HCT116 (cell line): ENCODE measurements around the gene ZAP70. TPM values are rescaled to one million over a fixed set of nuclear protein-coding genes. Genes with fewer than 3 reads are reported as not detected.

Experiments used
- ATAC-seq: fragments of 200-7000 bp; cut with Tn5 transposase; 2 replicates; pipeline ENCODE4 v1.9.1; 2020; ENCODE audit warnings: mild to moderate bottlenecking, moderate library complexity
- BruUV-seq: library from RNA; stranded (reverse); fragments of 400-500 nt; replicated peaks from 2 replicates; lab custom pipeline; 2021; lab: Mats Ljungman, UMichigan
- CTCF ChIA-PET: fragments of 300-600 bp; sonication (Branson Sonifier 250); formaldehyde crosslinking; loops from one replicate; lab custom pipeline; 2021; ENCODE audit warnings: antibody characterized with exemption; lab: Charles Lee
- POLR2A ChIA-PET: fragments of 300-600, 350-600 bp; sonication (Branson Sonifier 250); formaldehyde crosslinking; loops from one replicate; lab custom pipeline; 2021; ENCODE audit warnings: antibody characterized with exemption; lab: Charles Lee
- RAD21 ChIA-PET, 2 experiments: fragments of 300-600 bp; sonication (Branson Sonifier 250); formaldehyde crosslinking; loops; one replicate each; lab custom pipeline; 2023; ENCODE audit warnings: low total read pairs in 2 of 2; ENCODE audit not compliant: uncharacterized antibody in 2 of 2, unreplicated experiment in 2 of 2, low non-redundant PET in 1 of 2; lab: Charles Lee
- DNase-seq: peaks from one replicate; pipeline ENCODE4 v3.0.0-alpha.2; 2010; ENCODE audit warnings: low read depth, low spot score
- H2AFZ ChIP-seq: fragments of 200-600 bp; shearing (Covaris generic), sonication (generic); 2 replicates; pipeline ENCODE4 v1.6.1; 2017; ENCODE audit warnings: low read depth, mixed run types, mixed read lengths, antibody characterized with exemption, low read length; ENCODE audit not compliant: poor library complexity, severe bottlenecking
- H3K27ac ChIP-seq: 2 replicates; pipeline ENCODE4 v1.5.1; 2012; ENCODE audit warnings: low read depth, low read length
- H3K27me3 ChIP-seq: fragments of 200-600 bp; sonication (generic); 2 replicates; pipeline ENCODE4 v1.6.1; 2016; ENCODE audit warnings: mixed run types, low read length, mixed read lengths; ENCODE audit not compliant: insufficient read depth
- H3K36me3 ChIP-seq, 2 experiments: fragments of 200-500 bp in 1 of 2; fragments of 200-600 bp in 1 of 2; sonication (Bioruptor generic) in 1 of 2; sonication (generic) in 1 of 2; 2 replicates each; pipeline versions ENCODE4 v1.5.1 to v1.6.1; 2014 to 2016; ENCODE audit warnings: low read length in 2 of 2, inconsistent platforms in 1 of 2, mixed read lengths in 1 of 2, mixed run types in 1 of 2; ENCODE audit not compliant: insufficient read depth in 2 of 2, control insufficient read depth in 1 of 2
- H3K4me1 ChIP-seq, 2 experiments: fragments of 200-600 bp in 1 of 2; sonication (generic) in 1 of 2; 2 replicates each; pipeline versions ENCODE4 v1.5.1 to v1.6.1; 2012 to 2017; ENCODE audit warnings: low read length in 2 of 2, inconsistent platforms in 1 of 2, mild to moderate bottlenecking in 1 of 2, mixed read lengths in 1 of 2, mixed run types in 1 of 2, moderate library complexity in 1 of 2; ENCODE audit not compliant: insufficient read depth in 2 of 2, control insufficient read depth in 1 of 2
- H3K4me2 ChIP-seq: fragments of 200-600 bp; sonication (generic); 2 replicates; pipeline ENCODE4 v1.6.1; 2017; ENCODE audit warnings: mixed run types, low read length, mixed read lengths
- H3K4me3 ChIP-seq, 2 experiments: fragments of 200-600 bp in 1 of 2; sonication (generic) in 1 of 2; replicated peaks in 1 of 2; 2 replicates each; pipeline ENCODE4 v1.5.1; 2011 to 2016; ENCODE audit warnings: low read length in 2 of 2, control low read depth in 1 of 2, low read depth in 1 of 2, mild to moderate bottlenecking in 1 of 2, mixed read lengths in 1 of 2, mixed run types in 1 of 2
- H3K79me2 ChIP-seq: fragments of 200-600 bp; sonication (generic); 2 replicates; pipeline ENCODE4 v1.6.1; 2017; ENCODE audit warnings: mild to moderate bottlenecking, mixed run types, low read length, moderate library complexity, mixed read lengths; ENCODE audit not compliant: insufficient read depth
- H3K9ac ChIP-seq: fragments of 200-600 bp; sonication (generic); 2 replicates; pipeline ENCODE4 v1.6.1; 2016; ENCODE audit warnings: low read length, mixed read lengths
- H3K9me2 ChIP-seq: fragments of 200-600 bp; sonication (generic), shearing (Covaris generic); 2 replicates; pipeline ENCODE4 v1.6.1; 2017; ENCODE audit warnings: mixed run types, mild to moderate bottlenecking, moderate library complexity; ENCODE audit not compliant: insufficient read depth
- H3K9me3 ChIP-seq, 2 experiments: fragments of 200-500 bp in 1 of 2; fragments of 200-600 bp in 1 of 2; sonication (Bioruptor generic) in 1 of 2; sonication (generic) in 1 of 2; 2 replicates each; pipeline ENCODE4 v1.6.1; 2014 to 2017; ENCODE audit warnings: low read length in 2 of 2, mixed read lengths in 2 of 2, inconsistent platforms in 1 of 2, low read depth in 1 of 2, mild to moderate bottlenecking in 1 of 2, mixed run types in 1 of 2, moderate library complexity in 1 of 2; ENCODE audit not compliant: control insufficient read depth in 1 of 2, insufficient read depth in 1 of 2
- H4K20me1 ChIP-seq: fragments of 200-600 bp; sonication (generic), shearing (Covaris generic); 2 replicates; pipeline ENCODE4 v1.6.1; 2017; ENCODE audit warnings: mixed run types, mild to moderate bottlenecking, moderate library complexity; ENCODE audit not compliant: insufficient read depth
- CBX3 ChIP-seq: IDR thresholded peaks from 2 replicates; pipeline ENCODE4 v1.6.1; 2012; ENCODE audit warnings: low read depth
- CEBPB ChIP-seq: IDR thresholded peaks from 2 replicates; pipeline ENCODE4 v1.6.1; 2012; ENCODE audit warnings: low read depth
- CTCF ChIP-seq, 3 experiments: fragments of 200-600 bp in 1 of 3; sonication (generic) in 1 of 3; IDR thresholded peaks in 2 of 3; conservative IDR thresholded peaks in 1 of 3; 2 replicates each; pipeline ENCODE4 v1.5.1; 2012 to 2017; ENCODE audit warnings: low read depth in 2 of 3, low read length in 2 of 3, antibody characterized with exemption in 1 of 3, borderline replicate concordance in 1 of 3, control low read depth in 1 of 3, mild to moderate bottlenecking in 1 of 3, mixed read lengths in 1 of 3, mixed run types in 1 of 3, moderate library complexity in 1 of 3; ENCODE audit not compliant: insufficient read depth in 1 of 3
- EGR1 ChIP-seq: IDR thresholded peaks from 2 replicates; pipeline ENCODE4 v1.6.1; 2012; ENCODE audit warnings: low read depth
- ELF1 ChIP-seq: IDR thresholded peaks from 2 replicates; pipeline ENCODE4 v1.6.1; 2012; ENCODE audit warnings: low read depth, borderline replicate concordance
- EZH2 ChIP-seq: fragments of 200-600 bp; sonication (generic); IDR thresholded peaks from 2 replicates; pipeline ENCODE4 v1.6.1; 2017; ENCODE audit warnings: antibody characterized with exemption, mixed run types
- FOSL1 ChIP-seq: IDR thresholded peaks from 2 replicates; pipeline ENCODE4 v1.6.1; 2012; ENCODE audit warnings: low read depth
- JUND ChIP-seq: IDR thresholded peaks from 2 replicates; pipeline ENCODE4 v1.6.1; 2012
- MAX ChIP-seq: IDR thresholded peaks from 2 replicates; pipeline ENCODE4 v1.6.1; 2012
- POLR2A ChIP-seq: IDR thresholded peaks from 2 replicates; pipeline ENCODE4 v1.7.0; 2011; ENCODE audit warnings: borderline replicate concordance; ENCODE audit not compliant: insufficient read depth, insufficient read length; ENCODE audit errors: extremely low read depth
- POLR2AphosphoS5 ChIP-seq: IDR thresholded peaks from 2 replicates; pipeline ENCODE4 v1.6.1; 2011; ENCODE audit warnings: mild to moderate bottlenecking, low read depth, low read length, moderate library complexity
- REST ChIP-seq: IDR thresholded peaks from 2 replicates; pipeline ENCODE4 v1.6.1; 2012; ENCODE audit warnings: low read depth
- SIN3A ChIP-seq: IDR thresholded peaks from 2 replicates; pipeline ENCODE4 v1.6.1; 2012; ENCODE audit warnings: low read depth
- SP1 ChIP-seq: IDR thresholded peaks from 2 replicates; pipeline ENCODE4 v1.6.1; 2012; ENCODE audit warnings: low read depth
- SRF ChIP-seq: IDR thresholded peaks from 2 replicates; pipeline ENCODE4 v1.6.1; 2012; ENCODE audit warnings: low read depth
- ZBTB33 ChIP-seq: IDR thresholded peaks from 2 replicates; pipeline ENCODE4 v1.6.1; 2011; ENCODE audit warnings: mild to moderate bottlenecking, low read length, moderate library complexity; ENCODE audit not compliant: insufficient replicate concordance; ENCODE audit errors: extremely low read depth
- ZNF274 ChIP-seq: fragments of 200-500 bp; sonication (Bioruptor generic); IDR thresholded peaks from 2 replicates; pipeline ENCODE4 v1.6.1; 2014; ENCODE audit warnings: mild to moderate bottlenecking, low read depth, low read length, inconsistent platforms
- intact Hi-C: fragments of 100-400 bp; cut with micrococcal nuclease; formaldehyde crosslinking; loops from 2 replicates; pipeline ENCODE4 v1.10.0; 2022
- total RNA-seq: library from RNA; stranded (reverse); gene quantifications from one replicate; pipeline ENCODE4 v1.2.1, GENCODE V29; 2021; ENCODE audit not compliant: unreplicated experiment

Gene ZAP70
- total RNA-seq, 1 experiment from 2014 or later: 0.91 TPM

GRCh38 chr2:97755491-97755890 lies 42.1 kb downstream of the ZAP70 start:
- peaks cover 7 to 16% of the 10 kb centered on the region in 2 experiments; a peak in 1 of 4 replicates for H3K36me3 ChIP-seq
- no peak for DNase-seq
- H3K27me3 ChIP-seq: no peaks in the 10 kb centered on the region
- H3K9me2 ChIP-seq: no peaks in the 10 kb centered on the region
- no peak overlapping the region for H2AFZ ChIP-seq
- ChIA-PET POLR2A (no interaction called here), CTCF (no interaction called here), RAD21 (no interaction called here)
- no TSS peak for BruUV-seq
- no peaks in the 10 kb centered on the region for H4K20me1 ChIP-seq
- TF ChIP-seq SRF (no peak), EZH2 (no peak), CTCF (IDR thresholded peaks at IDR 0.05 in 2 of 3, conservative IDR thresholded peaks at IDR 0.05 in 1 of 3; ENCODE audit: borderline replicate concordance in 1 of 3, insufficient read depth in 1 of 3, low read depth in 2 of 3, low read length in 2 of 3) (no peak), POLR2A (no peak), MAX (no peak), ELF1 (no peak), CEBPB (no peak), ZBTB33 (no peak), REST (no peak), CBX3 (no peak), JUND (no peak), SIN3A (no peak), POLR2AphosphoS5 (no peak), EGR1 (no peak), SP1 (no peak), FOSL1 (no peak), ZNF274 (no peak)
- H3K27ac ChIP-seq: no peak overlapping the region
- no peaks in the 10 kb centered on the region for H3K79me2 ChIP-seq
- no peak overlapping the region for H3K4me3 ChIP-seq
- H3K4me2 ChIP-seq: no peak overlapping the region
- no peaks in the 10 kb centered on the region for H3K9me3 ChIP-seq
- peaks cover 0 to 10% of the 10 kb centered on the region in 2 experiments; a peak in 1 of 4 replicates for H3K4me1 ChIP-seq
- no peak overlapping the region for H3K9ac ChIP-seq
- intact Hi-C loops: no loop called here
- ATAC-seq: no peak
